CD4-positive, CD25-positive, alpha-beta regulatory T cell (primary cell): Measurements from ENCODE around the gene PRICKLE2. TPM values are rescaled to one million over a fixed set of nuclear protein-coding genes. Genes with fewer than 3 reads are reported as not detected.

Source experiments
- ATAC-seq, 2 donors: fragments of 150-1000 bp; cut with Tn5 transposase; one replicate each; pipeline ENCODE4 v1.10.0; 2021; ENCODE audit warnings: low read depth in 2 of 2, moderate number of reproducible peaks in 2 of 2, moderate library complexity in 1 of 2
- DNase-seq, 3 donors: peaks; one replicate each; pipeline versions ENCODE4 v3.0.0 to v3.0.0-alpha.2; 2012 to 2022; ENCODE audit warnings: mixed read lengths in 1 of 3
- H3K27ac ChIP-seq: one replicate; pipeline ENCODE4 v1.7.0; 2013; ENCODE audit warnings: mild to moderate bottlenecking, low read length; ENCODE audit not compliant: insufficient read depth, poor library complexity, severe bottlenecking
- H3K27me3 ChIP-seq: one replicate; pipeline ENCODE4 v1.7.0; 2013; ENCODE audit warnings: low read length; ENCODE audit not compliant: control insufficient read depth, insufficient read depth
- H3K36me3 ChIP-seq: one replicate; pipeline ENCODE4 v1.7.0; 2013; ENCODE audit warnings: mild to moderate bottlenecking, low read length, moderate library complexity; ENCODE audit not compliant: control insufficient read depth, insufficient read depth
- H3K4me1 ChIP-seq: 2 replicates; pipeline ENCODE4 v1.7.0; 2013; ENCODE audit warnings: mild to moderate bottlenecking, low read length; ENCODE audit not compliant: insufficient read depth, control insufficient read depth, poor library complexity, severe bottlenecking
- H3K4me3 ChIP-seq: one replicate; pipeline ENCODE4 v1.7.0; 2013; ENCODE audit warnings: low read depth, mild to moderate bottlenecking, low read length, moderate library complexity
- H3K9me3 ChIP-seq, 2 experiments: 1 replicate in 1 of 2; 2 replicates in 1 of 2; pipeline ENCODE4 v1.7.0; 2013; ENCODE audit warnings: low read length in 2 of 2, mild to moderate bottlenecking in 1 of 2, moderate library complexity in 1 of 2; ENCODE audit not compliant: control insufficient read depth in 2 of 2
- H3K27ac Mint-ChIP-seq, 3 donors: one replicate each; pipeline ENCODE4 v1.8.0; 2020 to 2022; ENCODE audit warnings: mild to moderate bottlenecking in 3 of 3, mixed read lengths in 3 of 3, moderate library complexity in 2 of 3
- H3K27me3 Mint-ChIP-seq: one replicate; pipeline ENCODE4 v1.8.0; 2022; ENCODE audit warnings: mild to moderate bottlenecking, mixed read lengths
- H3K36me3 Mint-ChIP-seq: one replicate; pipeline ENCODE4 v1.8.0; 2020; ENCODE audit warnings: mixed read lengths
- H3K4me1 Mint-ChIP-seq, 4 donors: one replicate each; pipeline ENCODE4 v1.8.0; 2020 to 2022; ENCODE audit warnings: mixed read lengths in 4 of 4, mild to moderate bottlenecking in 1 of 4
- H3K4me3 Mint-ChIP-seq, 4 donors: one replicate each; pipeline ENCODE4 v1.8.0; 2020 to 2022; ENCODE audit warnings: mild to moderate bottlenecking in 4 of 4, mixed read lengths in 4 of 4, moderate library complexity in 3 of 4
- H3K9me3 Mint-ChIP-seq, 7 donors: one replicate each; pipeline ENCODE4 v1.8.0; 2020 to 2022; ENCODE audit warnings: mixed read lengths in 7 of 7, mild to moderate bottlenecking in 3 of 7, moderate library complexity in 2 of 7
- polyA plus RNA-seq, 4 donors: library from polyadenylated mRNA; unstranded; fragments of 300-500 nt; fragmentation: Illumina TruSeq; gene quantifications; one replicate each; pipeline ENCODE4 v1.2.3, GENCODE V29; 2021
- total RNA-seq: library from RNA; stranded (reverse); gene quantifications from one replicate; pipeline ENCODE4 v1.2.3, GENCODE V29; 2022

PRICKLE2 gene
- total and polyA plus RNA-seq, 5 donors from 2014 or later = 0.15 TPM; not detected in 4

GRCh38 chr3:64067506-64068346, 157.5 kb downstream of the PRICKLE2 start:
- Mint-ChIP-seq H3K27ac (no peak overlapping the region), H3K36me3 (no peaks in the 10 kb centered on the region), H3K4me3 (no peak overlapping the region), H3K27me3 (peaks cover 16% of the 10 kb centered on the region), H3K4me1 (no peaks in the 10 kb centered on the region), H3K9me3 (peaks cover 0 to 1% (median 0%) of the 10 kb centered on the region in 7 donors)
- H3K27ac ChIP-seq = no peak overlapping the region
- ATAC-seq = no peak
- no peaks in the 10 kb centered on the region for H3K9me3 ChIP-seq
- DNase-seq = no peak
- no peaks in the 10 kb centered on the region for H3K4me1 ChIP-seq
- H3K36me3 ChIP-seq = no peaks in the 10 kb centered on the region
- no peak overlapping the region for H3K4me3 ChIP-seq
- peaks cover 6% of the 10 kb centered on the region for H3K27me3 ChIP-seq

GRCh38 chr3:64064804-64065203, 160.5 kb downstream of the PRICKLE2 start:
- Mint-ChIP-seq H3K4me3 (no peak overlapping the region), H3K27ac (no peak overlapping the region), H3K9me3 (no peaks in the 10 kb centered on the region), H3K27me3 (peaks cover 17% of the 10 kb centered on the region), H3K36me3 (no peaks in the 10 kb centered on the region), H3K4me1 (no peaks in the 10 kb centered on the region)
- H3K27ac ChIP-seq = no peak overlapping the region
- ATAC-seq (no peak), DNase-seq (no peak)
- no peak overlapping the region for H3K4me3 ChIP-seq
- H3K36me3 ChIP-seq = no peaks in the 10 kb centered on the region
- H3K27me3 ChIP-seq = peaks cover 3% of the 10 kb centered on the region
- no peaks in the 10 kb centered on the region for H3K9me3 ChIP-seq
- H3K4me1 ChIP-seq = no peaks in the 10 kb centered on the region

GRCh38 chr3:64063983-64064438, 161.3 kb downstream of the PRICKLE2 start:
- Histone ChIP-seq H3K27me3 (no peaks in the 10 kb centered on the region), H3K4me1 (no peaks in the 10 kb centered on the region), H3K36me3 (no peaks in the 10 kb centered on the region), H3K4me3 (no peak overlapping the region), H3K9me3 (no peaks in the 10 kb centered on the region), H3K27ac (no peak overlapping the region)
- Mint-ChIP-seq H3K27ac (no peak overlapping the region), H3K27me3 (peaks cover 21% of the 10 kb centered on the region), H3K9me3 (no peaks in the 10 kb centered on the region), H3K36me3 (no peaks in the 10 kb centered on the region), H3K4me1 (no peaks in the 10 kb centered on the region), H3K4me3 (no peak overlapping the region)
- ATAC-seq (no peak), DNase-seq (no peak)

GRCh38 chr3:64063207-64063982, 161.9 kb downstream of the PRICKLE2 start:
- H3K27ac Mint-ChIP-seq = no peak overlapping the region
- Histone ChIP-seq H3K4me1 (no peaks in the 10 kb centered on the region), H3K27me3 (no peaks in the 10 kb centered on the region), H3K9me3 (no peaks in the 10 kb centered on the region), H3K27ac (no peak overlapping the region), H3K4me3 (no peak overlapping the region), H3K36me3 (no peaks in the 10 kb centered on the region)
- no peaks in the 10 kb centered on the region for H3K9me3 Mint-ChIP-seq
- no peaks in the 10 kb centered on the region for H3K4me1 Mint-ChIP-seq
- ATAC-seq (no peak), DNase-seq (no peak)
- no peak overlapping the region for H3K4me3 Mint-ChIP-seq
- peaks cover 21% of the 10 kb centered on the region for H3K27me3 Mint-ChIP-seq
- H3K36me3 Mint-ChIP-seq = no peaks in the 10 kb centered on the region

GRCh38 chr3:64061628-64062027, 163.6 kb downstream of the PRICKLE2 start:
- H3K36me3 Mint-ChIP-seq = no peaks in the 10 kb centered on the region
- Histone ChIP-seq H3K9me3 (no peaks in the 10 kb centered on the region), H3K4me3 (no peak overlapping the region), H3K4me1 (no peaks in the 10 kb centered on the region), H3K27me3 (no peaks in the 10 kb centered on the region), H3K36me3 (no peaks in the 10 kb centered on the region), H3K27ac (no peak overlapping the region)
- no peak for ATAC-seq
- no peak for DNase-seq
- H3K27ac Mint-ChIP-seq = no peak overlapping the region
- no peaks in the 10 kb centered on the region for H3K9me3 Mint-ChIP-seq
- H3K4me1 Mint-ChIP-seq = no peaks in the 10 kb centered on the region
- H3K4me3 Mint-ChIP-seq = no peak overlapping the region
- peaks cover 21% of the 10 kb centered on the region for H3K27me3 Mint-ChIP-seq

- no peaks in the 10 kb centered on the region for H3K36me3 Mint-ChIP-seq
- peaks cover 21% of the 10 kb centered on the region for H3K27me3 Mint-ChIP-seq
Measured at GRCh38 chr3:64059484-64060175, 165.6 kb downstream of the PRICKLE2 start.

GRCh38 chr3:64058566-64058965, 166.7 kb downstream of the PRICKLE2 start:
- no peak overlapping the region for H3K27ac Mint-ChIP-seq
- no peak overlapping the region for H3K4me3 ChIP-seq
- H3K27ac ChIP-seq = no peak overlapping the region
- no peaks in the 10 kb centered on the region for H3K9me3 Mint-ChIP-seq
- H3K27me3 Mint-ChIP-seq = peaks cover 17% of the 10 kb centered on the region
- DNase-seq = no peak
- ATAC-seq = no peak
- no peaks in the 10 kb centered on the region for H3K4me1 ChIP-seq
- H3K9me3 ChIP-seq = no peaks in the 10 kb centered on the region
- no peaks in the 10 kb centered on the region for H3K36me3 Mint-ChIP-seq
- H3K36me3 ChIP-seq = no peaks in the 10 kb centered on the region
- no peak overlapping the region for H3K4me3 Mint-ChIP-seq
- peaks cover 5% of the 10 kb centered on the region for H3K27me3 ChIP-seq
- H3K4me1 Mint-ChIP-seq = no peaks in the 10 kb centered on the region

More at GRCh38 chr3:64059484-64060175, 165.6 kb downstream of the PRICKLE2 start:
- no peak overlapping the region for H3K27ac ChIP-seq
- no peaks in the 10 kb centered on the region for H3K9me3 ChIP-seq
- H3K4me3 ChIP-seq = no peak overlapping the region
- H3K4me1 Mint-ChIP-seq = no peaks in the 10 kb centered on the region
- no peak overlapping the region for H3K4me3 Mint-ChIP-seq
- no peak overlapping the region for H3K27ac Mint-ChIP-seq
- no peak for DNase-seq
- no peaks in the 10 kb centered on the region for H3K4me1 ChIP-seq
- no peaks in the 10 kb centered on the region for H3K36me3 ChIP-seq
- no peaks in the 10 kb centered on the region for H3K9me3 Mint-ChIP-seq
- no peak for ATAC-seq
- H3K27me3 ChIP-seq = peaks cover 2% of the 10 kb centered on the region
